Uterus (tissue), 4 donors: Measurements from ENCODE around the gene HGS. TPM values are rescaled to one million over a fixed set of nuclear protein-coding genes. Genes with fewer than 3 reads are reported as not detected.

Source experiments
- DNase-seq, 2 donors: peaks; one replicate each; pipeline ENCODE4 v3.0.0-alpha.2; 2019 to 2020
- H3K27ac ChIP-seq, 2 donors: fragments of 200-600 bp; sonication (generic); 1 replicate in 1 of 2; 2 replicates in 1 of 2; pipeline ENCODE4 v1.5.1; 2016 to 2018
- H3K27me3 ChIP-seq, 2 donors: fragments of 200-600 bp; sonication (generic); one replicate each; pipeline ENCODE4 v1.5.1; 2018 to 2019; ENCODE audit warnings: control low read depth in 1 of 2
- H3K36me3 ChIP-seq, 2 donors: fragments of 200-600 bp; sonication (generic); one replicate each; pipeline ENCODE4 v1.5.1; 2019; ENCODE audit warnings: control low read depth in 1 of 2
- H3K4me1 ChIP-seq, 2 donors: fragments of 200-600 bp; sonication (generic); one replicate each; pipeline ENCODE4 v1.5.1; 2018 to 2019; ENCODE audit warnings: control low read depth in 1 of 2
- H3K4me3 ChIP-seq, 2 donors: fragments of 200-600 bp; sonication (generic); 1 replicate in 1 of 2; 2 replicates in 1 of 2; pipeline ENCODE4 v1.5.1; 2018 to 2019; ENCODE audit warnings: mild to moderate bottlenecking in 1 of 2
- H3K9me3 ChIP-seq, 2 donors: fragments of 200-600 bp; sonication (generic); one replicate each; pipeline ENCODE4 v1.5.1; 2019; ENCODE audit warnings: control low read depth in 1 of 2
- POLR2A ChIP-seq, 2 donors: fragments of 450-650 bp; IDR thresholded peaks; one replicate each; pipeline ENCODE4 v1.6.1; 2016; ENCODE audit warnings: antibody characterized with exemption in 2 of 2, mild to moderate bottlenecking in 1 of 2, moderate library complexity in 1 of 2
- intact Hi-C: fragments of 100-400 bp; cut with DNase I; formaldehyde crosslinking; loops from one replicate; pipeline ENCODE4 v1.15.1; 2023; ENCODE audit warnings: low total_unique reads
- total RNA-seq, 4 donors: library from RNA; depleted of rRNA in 3 of 4; stranded (reverse); fragments of >200 nt in 3 of 4; gene quantifications; one replicate each; pipeline versions ENCODE4 v1.1.0 to v1.2.4, GENCODE V29; 2014 to 2023
- TF ChIP-seq, protein P1 (sequence below), 4 experiments: fragments of 200-600 bp in 2 of 4; fragments of 450-650 bp in 2 of 4; sonication (generic) in 2 of 4; IDR thresholded peaks; one replicate each; pipeline ENCODE4 v1.5.1; 2016 to 2019; ENCODE audit warnings: antibody characterized with exemption in 4 of 4, mild to moderate bottlenecking in 2 of 4, moderate library complexity in 1 of 4
- donor health status: DM: yes; HTN: yes; CAD: no.

Gene HGS
- total RNA-seq, 4 donors from 2014 or later = 21.0 to 121 (median 72.5) TPM

DNA sequence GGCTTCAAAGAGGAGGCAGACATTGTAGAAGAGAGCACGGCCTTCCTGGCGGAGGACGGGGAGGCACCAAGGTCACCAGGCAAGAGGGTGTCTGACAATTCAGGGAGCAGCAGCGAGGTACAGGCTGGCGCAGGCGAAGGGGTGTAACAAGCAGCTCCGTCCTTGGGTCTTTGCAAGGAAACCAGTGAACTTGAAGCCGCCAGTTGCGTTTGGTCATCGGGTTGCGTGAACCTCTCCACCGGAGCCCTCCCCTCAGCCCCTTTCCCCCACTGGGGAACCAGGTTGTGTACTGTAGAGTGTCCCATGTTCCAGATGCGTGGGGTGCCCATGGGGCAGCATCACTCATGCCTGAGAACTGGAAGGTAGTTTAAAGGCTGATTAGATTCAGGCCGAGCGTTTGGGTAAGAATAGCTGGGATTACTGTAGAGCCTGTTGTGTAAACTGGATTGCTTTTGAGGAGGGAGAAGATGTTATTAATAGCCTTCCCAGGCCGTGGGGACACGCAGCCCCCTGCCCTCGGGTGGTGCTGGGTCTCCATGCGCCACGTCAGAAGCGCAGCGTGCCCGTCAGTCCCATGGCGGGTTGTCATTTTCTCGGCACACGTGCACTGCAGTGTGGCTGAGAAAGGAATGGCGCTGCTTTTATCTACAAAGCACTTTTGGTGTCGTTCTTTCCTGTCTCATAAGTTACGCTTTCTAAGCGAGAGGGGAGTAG, 21.9 kb downstream of the HGS start:
- intact Hi-C loops = no loop called here
- DNase-seq = no peak
- no peaks in the 10 kb centered on the region for H3K36me3 ChIP-seq

DNA sequence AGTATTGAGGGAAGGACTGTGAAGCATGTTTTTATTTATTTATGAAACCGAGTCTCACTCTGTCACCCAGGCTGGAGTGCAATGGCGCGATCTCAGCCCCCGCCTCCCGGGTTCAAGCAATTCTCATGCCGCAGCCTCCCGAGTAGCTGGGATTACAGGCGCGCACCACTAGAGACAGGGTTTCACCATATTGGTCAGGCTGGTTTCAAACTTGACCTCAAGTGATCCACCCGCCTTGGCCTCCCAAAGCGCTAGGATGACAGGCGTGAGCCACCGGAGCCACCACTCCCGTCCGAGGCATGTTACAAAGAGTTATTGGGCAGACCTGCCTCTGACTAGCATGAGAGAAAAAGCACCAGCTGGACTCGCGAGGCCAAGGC, 22.4 kb downstream of the HGS start:
- Histone ChIP-seq H3K27me3 (no peaks in the 10 kb centered on the region), H3K36me3 (no peaks in the 10 kb centered on the region), H3K4me1 (peaks cover 0 to 22% of the 10 kb centered on the region in 2 donors), H3K9me3 (no peaks in the 10 kb centered on the region), H3K27ac (no peak overlapping the region), H3K4me3 (no peak overlapping the region)
- no peak for DNase-seq
- intact Hi-C loops = no loop called here
- no peak for TF ChIP-seq POLR2A (IDR thresholded peaks at IDR 0.05)
- TF ChIP-seq, protein P1, sequence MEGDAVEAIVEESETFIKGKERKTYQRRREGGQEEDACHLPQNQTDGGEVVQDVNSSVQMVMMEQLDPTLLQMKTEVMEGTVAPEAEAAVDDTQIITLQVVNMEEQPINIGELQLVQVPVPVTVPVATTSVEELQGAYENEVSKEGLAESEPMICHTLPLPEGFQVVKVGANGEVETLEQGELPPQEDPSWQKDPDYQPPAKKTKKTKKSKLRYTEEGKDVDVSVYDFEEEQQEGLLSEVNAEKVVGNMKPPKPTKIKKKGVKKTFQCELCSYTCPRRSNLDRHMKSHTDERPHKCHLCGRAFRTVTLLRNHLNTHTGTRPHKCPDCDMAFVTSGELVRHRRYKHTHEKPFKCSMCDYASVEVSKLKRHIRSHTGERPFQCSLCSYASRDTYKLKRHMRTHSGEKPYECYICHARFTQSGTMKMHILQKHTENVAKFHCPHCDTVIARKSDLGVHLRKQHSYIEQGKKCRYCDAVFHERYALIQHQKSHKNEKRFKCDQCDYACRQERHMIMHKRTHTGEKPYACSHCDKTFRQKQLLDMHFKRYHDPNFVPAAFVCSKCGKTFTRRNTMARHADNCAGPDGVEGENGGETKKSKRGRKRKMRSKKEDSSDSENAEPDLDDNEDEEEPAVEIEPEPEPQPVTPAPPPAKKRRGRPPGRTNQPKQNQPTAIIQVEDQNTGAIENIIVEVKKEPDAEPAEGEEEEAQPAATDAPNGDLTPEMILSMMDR (IDR thresholded peaks at IDR 0.05) = no peak

More for the DNA sequence above, 21.9 kb downstream of the HGS start:
- H3K9me3 ChIP-seq = no peaks in the 10 kb centered on the region
- peaks cover 0 to 22% of the 10 kb centered on the region in 2 donors for H3K4me1 ChIP-seq
- H3K4me3 ChIP-seq = no peak overlapping the region
- no peak overlapping the region for H3K27ac ChIP-seq
- no peaks in the 10 kb centered on the region for H3K27me3 ChIP-seq
- TF ChIP-seq, protein P1 (IDR thresholded peaks at IDR 0.05) = no peak
- no peak for TF ChIP-seq POLR2A (IDR thresholded peaks at IDR 0.05)

DNA sequence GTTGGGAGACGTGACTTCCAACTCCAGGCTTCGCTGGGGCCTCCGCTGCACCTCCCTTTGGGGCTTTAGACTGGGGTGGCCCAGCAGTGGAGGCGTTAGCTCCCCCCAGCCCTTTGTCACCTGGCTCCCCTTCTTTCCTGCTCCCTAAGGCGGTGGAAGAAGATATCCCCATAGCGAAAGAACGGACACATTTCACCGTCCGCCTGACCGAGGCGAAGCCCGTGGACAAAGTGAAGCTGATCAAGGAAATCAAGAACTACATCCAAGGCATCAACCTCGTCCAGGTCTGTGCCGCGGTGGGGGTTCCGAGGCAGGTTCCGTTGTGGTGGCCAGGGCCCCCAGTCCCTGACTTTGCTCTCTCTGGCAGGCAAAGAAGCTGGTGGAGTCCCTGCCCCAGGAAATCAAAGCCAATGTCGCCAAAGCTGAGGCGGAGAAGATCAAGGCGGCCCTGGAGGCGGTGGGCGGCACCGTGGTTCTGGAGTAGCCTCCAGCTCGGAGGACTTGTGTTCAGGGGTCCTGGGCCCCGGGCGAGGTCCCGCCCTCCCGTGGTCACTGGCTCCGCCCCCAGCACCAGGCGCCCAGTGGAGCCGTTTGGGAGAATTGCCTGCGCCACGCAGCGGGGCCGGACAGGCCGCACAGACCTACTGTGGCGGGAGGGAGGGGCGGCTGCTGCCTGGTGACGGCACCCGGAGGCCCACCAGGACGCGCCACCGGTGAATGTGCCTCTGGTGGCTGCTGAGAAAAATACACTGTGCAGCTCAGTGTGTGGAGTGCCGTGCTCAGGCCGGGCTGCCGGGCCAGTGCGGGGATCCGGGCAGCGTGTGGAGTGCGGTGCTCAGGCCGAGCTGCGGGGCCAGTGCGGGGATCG, 23.2 kb downstream of the HGS start:
- Histone ChIP-seq H3K36me3 (no peaks in the 10 kb centered on the region), H3K27me3 (no peaks in the 10 kb centered on the region), H3K9me3 (no peaks in the 10 kb centered on the region), H3K4me3 (no peak overlapping the region), H3K4me1 (peaks cover 0 to 17% of the 10 kb centered on the region in 2 donors), H3K27ac (no peak overlapping the region)
- intact Hi-C loops = no loop called here
- no peak for DNase-seq
- no peak for TF ChIP-seq POLR2A (IDR thresholded peaks at IDR 0.05)
- TF ChIP-seq, protein P1 (IDR thresholded peaks at IDR 0.05) = no peak

DNA sequence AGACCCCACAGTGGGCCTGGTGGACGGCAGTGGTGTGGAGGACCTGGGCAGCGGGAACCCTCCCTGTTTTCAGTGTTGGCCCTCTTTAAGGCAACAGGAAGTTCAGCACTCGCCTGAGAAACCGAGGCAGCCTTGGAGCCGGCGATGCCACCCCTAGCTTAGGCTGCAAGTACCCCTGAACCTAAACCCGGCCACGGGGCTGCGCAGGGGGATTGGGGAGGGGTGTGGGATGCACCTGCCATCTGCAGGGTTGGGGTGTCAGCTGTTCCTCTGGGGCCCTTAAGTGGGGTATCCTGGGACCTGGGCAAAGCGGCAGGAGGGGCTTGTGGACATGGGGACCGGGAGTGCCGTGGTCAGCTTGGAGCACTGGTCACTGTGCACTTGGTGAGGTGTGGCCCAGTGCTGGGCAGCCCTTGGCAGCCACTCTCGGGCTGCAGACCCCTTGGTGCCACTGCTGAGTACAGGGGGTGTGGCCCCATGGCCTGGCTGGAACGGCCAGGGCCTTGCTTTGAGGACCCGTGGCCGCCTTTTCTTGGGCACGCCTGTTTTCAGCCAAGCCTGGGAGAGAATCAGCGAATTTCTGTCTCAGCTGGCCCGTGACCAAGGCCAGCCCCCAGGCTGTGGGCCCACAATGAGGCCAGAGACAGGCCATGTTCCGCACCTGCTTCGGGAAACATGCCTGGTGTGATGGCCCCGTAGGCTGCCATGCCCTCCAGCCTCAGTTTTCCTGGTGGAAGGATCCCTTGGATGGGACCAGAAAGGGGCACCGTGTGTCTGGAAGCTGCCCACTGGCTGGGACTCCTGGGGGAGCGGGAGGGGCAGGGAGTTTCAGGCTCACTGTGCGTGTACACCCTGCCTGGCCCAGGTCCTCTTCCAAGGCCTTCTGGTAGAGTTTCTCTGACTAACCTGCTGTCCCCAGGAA, 24.2 kb downstream of the HGS start:
- H3K36me3 ChIP-seq = no peaks in the 10 kb centered on the region
- no peak overlapping the region for H3K4me3 ChIP-seq
- H3K4me1 ChIP-seq = peaks cover 0 to 23% of the 10 kb centered on the region in 2 donors
- no peak overlapping the region for H3K27ac ChIP-seq
- H3K9me3 ChIP-seq = no peaks in the 10 kb centered on the region
- no peaks in the 10 kb centered on the region for H3K27me3 ChIP-seq
- DNase-seq = no peak
- TF ChIP-seq, protein P1 (IDR thresholded peaks at IDR 0.05) = no peak
- TF ChIP-seq POLR2A (IDR thresholded peaks at IDR 0.05) = no peak
- intact Hi-C loops = no loop called here
